CD4-positive, alpha-beta T cell treated with Interleukin-6 for 4 hours (primary cell): ENCODE results near the gene MBNL3.
"Not testable (repeated sequence)": the region's sequence is repeated elsewhere in the genome, so short reads cannot be mapped to it uniquely, and the experiment has no call there.

Source experiments
- DNase-seq: peaks from one replicate; pipeline ENCODE4 v3.0.0-alpha.2; 2020; ENCODE audit warnings: mixed read lengths

Gene MBNL3

DNA sequence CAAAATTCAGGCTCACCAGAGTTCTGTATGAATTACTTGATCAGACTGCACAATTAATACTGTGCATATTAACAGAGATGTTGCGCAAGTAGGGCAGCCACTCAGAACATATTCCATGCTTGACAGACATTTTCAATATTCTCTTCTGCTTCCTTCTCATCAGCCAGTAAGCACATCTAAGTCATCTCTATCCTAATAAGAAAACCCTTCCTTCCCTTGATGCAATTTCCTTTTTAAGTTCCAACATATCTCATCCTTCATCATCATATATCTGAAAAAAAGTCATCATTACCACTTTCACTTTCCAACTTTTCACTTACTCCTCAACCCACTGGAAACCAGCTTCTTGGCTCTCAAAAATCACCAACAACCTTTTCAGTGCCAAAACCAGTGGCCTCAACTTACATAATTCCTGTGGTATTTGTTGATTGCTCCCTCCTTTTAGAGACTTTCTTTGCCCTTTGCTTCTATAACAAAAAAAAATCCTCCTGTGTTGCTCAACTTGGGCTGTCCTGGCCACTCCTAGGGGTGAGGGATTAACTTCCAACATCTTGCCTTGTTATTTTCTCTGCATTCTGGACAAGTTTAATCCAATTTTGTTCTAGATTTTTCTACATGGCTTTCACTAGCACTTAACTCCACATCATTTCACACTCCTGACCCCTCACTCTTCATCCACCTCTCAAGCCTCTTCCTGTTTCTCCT, 14.1 kb downstream of the MBNL3 start:
- no peak for DNase-seq

DNA sequence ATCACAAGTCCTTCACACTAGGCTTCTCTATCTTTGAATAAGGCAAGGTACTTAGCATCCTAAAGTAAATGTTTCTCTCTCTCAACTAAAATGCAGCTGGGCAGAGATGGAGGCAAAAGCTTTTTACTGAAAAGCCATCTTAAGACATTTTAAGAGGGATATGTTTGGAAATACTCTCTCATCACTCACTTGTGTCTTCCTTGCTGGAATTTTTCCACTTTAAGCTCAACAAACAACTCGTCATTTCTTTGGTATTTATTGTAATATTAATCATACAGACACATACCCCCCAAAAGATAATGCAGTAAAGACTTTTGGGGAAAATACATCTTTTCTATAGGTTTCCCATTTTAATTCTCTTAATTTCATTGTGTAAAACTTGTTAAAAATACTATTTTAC, 16.4 kb downstream of the MBNL3 start:
- no peak for DNase-seq

DNA sequence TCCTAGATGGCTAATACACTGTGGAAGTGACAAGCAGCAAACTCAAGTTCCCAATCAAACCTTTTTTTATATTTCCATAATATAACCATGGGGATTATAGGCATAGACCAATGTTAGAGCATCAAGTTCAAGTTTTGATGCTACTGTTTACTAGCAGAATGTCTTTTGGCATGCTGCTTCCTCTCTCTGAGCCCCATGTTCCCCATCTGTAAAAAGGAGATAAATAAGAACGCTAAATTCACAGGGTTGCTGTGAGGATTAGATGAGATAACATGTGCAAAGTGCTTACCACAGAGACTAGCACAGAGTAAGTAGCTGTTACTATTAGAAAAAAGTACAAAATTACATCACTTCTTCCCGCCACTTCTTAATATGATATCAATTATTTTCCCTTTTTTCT, 18.0 kb downstream of the MBNL3 start:
- DNase-seq = no peak

- no peak for DNase-seq
Observed at GRCh38 chrX:132470179-132470578, 18.7 kb downstream of the MBNL3 start.

GRCh38 chrX:132468454-132468853, 20.4 kb downstream of the MBNL3 start:
- DNase-seq = no peak

DNA sequence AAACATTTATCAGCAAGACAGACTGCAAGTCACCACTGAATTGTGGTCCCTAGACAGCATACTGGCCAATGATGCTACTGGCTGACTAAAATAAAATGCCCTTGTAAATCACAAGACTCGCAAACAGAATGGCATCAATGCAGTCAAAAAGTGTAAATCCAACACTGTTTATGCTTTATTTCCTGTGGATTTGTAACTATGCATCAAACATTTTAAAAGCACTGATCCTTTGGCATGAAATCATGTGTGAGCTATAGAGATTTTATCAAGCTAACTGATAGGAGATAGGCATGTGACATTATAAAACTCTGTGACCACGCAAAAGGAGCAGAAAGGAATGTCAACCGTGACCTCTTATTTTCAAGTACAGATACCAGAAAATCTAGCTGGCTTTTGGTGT, 20.8 kb downstream of the MBNL3 start:
- no peak for DNase-seq

- no peak for DNase-seq
Observed at GRCh38 chrX:132467026-132467425, 21.8 kb downstream of the MBNL3 start.

DNA sequence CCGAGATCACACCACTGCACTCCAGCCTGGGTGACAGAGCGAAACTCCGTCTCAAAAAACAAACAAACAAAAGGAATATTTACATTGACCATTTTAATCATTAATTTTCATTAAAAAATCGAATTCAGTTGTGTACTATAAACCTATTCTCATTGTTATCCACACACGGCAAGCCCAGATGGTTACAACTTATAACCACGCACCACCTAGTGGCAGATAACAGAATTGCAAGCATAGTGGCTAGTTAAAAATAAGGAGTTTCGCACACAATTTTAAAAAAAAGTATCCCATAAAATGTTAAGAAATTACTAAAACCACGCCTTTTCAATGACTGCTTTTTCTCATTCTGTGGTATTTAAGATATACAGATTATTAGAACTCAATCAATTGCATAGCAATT, 25.4 kb downstream of the MBNL3 start:
- peak; percentile 44 for DNase-seq

GRCh38 chrX:132461886-132462285, 27.0 kb downstream of the MBNL3 start:
- DNase-seq = no peak

DNA sequence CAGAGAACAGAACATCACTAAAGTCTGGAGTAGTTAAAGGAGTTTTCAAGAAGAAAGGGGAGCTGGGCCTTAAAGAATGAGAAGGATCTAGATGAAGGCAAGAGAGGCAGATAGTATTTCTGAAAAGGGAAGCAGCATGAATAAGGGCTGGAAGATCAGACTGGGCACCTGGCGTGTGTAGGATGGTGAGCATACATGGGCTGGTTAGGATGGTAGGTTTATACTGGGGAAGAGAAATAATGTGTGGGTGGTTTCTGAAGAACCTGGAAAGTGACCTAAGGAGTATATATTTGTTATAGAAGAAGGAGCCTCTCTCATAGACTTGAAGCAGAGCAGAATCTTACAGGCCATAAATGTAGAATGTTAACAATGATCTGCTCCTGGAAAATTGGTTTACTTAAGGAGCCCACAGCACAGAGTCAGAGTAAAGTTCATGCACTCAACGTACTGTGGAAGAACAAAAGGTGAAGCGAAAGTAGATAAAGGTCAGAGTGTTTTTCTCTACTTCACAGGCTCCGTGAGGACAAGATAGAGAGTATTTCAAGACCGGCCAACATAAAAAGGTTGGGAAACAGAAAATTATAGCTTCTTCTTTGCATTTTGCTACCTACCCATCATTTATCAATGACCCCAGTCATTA, 35.8 kb downstream of the MBNL3 start:
- DNase-seq = no peak

- DNase-seq = not testable (repeated sequence)
Observed at GRCh38 chrX:132445909-132446308, 42.9 kb downstream of the MBNL3 start.

- no peak for DNase-seq
Observed at GRCh38 chrX:132444936-132445335, 43.9 kb downstream of the MBNL3 start.

- DNase-seq = no peak
Observed at GRCh38 chrX:132443196-132444135, 45.4 kb downstream of the MBNL3 start.

GRCh38 chrX:132442691-132443090, 46.1 kb downstream of the MBNL3 start:
- DNase-seq = no peak

DNA sequence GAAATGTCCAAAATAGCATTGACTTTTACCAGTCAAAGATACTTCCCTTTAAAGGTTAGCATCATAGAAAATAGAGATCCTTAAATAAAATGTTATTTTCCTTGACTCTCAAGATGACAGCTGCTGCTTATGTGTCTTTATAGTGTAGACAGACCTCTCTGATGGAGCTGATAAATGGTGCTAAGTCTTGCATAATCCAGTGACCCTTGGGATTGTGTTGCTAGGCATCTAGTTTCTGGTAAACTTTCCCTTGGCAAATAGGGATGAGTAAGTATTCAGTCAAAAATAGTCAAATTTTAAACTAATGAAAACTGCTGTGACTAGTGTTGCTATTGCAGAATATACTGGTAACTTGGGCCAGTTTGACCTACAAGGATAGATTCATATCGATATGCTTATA, 53.6 kb downstream of the MBNL3 start:
- no peak for DNase-seq

DNA sequence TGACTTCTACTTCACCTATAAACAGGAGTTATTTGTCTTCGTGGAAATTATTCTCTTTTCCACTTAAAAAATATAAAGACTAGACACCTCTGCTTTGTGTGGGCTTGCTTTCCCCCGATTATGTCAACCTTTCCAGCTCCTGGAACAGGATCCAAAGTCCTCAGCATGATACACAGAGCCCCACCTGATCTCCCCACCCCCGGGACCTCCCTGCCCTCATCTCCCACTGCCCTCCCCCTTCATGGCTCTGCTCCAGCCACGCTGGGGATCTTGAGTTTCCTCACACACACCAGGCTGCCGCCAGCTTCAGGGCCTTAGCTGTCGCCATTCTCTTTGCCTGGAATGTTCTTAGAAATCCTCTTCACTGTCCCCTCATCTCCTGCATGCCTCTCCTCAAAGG, 55.3 kb downstream of the MBNL3 start:
- DNase-seq = no peak

GRCh38 chrX:132433001-132433400, 55.8 kb downstream of the MBNL3 start:
- no peak for DNase-seq

DNA sequence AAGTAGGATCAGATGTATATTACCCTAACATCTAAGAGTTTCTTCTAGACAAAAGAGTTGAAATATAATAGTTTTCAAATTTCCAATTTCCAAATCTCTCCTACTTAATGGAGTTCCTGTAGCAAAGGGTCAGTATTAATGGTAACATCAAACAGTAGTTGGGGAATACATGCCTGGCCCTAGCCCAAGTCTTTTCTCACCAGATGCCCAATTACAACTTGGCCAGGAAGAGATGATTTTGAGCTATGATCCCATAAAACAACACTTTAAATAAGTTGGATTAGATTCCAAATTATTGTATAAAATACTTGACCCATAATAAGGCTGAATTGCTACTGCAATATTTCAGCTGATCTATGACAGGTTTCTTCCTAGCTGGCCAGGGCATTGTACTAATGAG, 59.9 kb downstream of the MBNL3 start:
- DNase-seq = no peak

DNA sequence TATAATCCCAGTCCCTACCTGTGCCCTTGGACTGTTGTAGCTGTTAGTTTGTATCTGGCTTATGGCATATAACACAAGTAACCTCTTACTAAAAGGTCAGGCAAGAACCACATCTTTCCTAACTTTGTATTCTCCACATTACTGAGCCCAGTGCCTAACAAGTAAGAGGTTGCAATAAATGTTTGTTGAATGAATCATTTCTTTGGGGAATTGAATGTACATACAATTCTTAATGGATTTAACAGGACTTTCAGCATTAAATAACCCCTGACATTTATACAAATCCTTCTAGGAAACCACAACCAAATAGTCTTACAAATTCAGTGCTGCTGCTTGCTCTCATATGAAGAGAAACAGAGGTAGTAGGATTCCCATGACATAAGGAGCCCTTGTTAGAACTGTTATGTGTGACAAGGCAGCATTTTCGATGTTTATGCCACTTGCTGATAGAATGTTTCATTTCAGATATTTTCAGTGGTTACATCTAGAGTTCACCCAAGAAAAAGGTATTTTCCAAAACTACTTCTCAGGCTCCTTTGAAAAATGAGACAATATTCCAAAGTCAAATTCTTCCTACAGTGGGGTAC, 62.0 kb downstream of the MBNL3 start:
- no peak for DNase-seq

DNA sequence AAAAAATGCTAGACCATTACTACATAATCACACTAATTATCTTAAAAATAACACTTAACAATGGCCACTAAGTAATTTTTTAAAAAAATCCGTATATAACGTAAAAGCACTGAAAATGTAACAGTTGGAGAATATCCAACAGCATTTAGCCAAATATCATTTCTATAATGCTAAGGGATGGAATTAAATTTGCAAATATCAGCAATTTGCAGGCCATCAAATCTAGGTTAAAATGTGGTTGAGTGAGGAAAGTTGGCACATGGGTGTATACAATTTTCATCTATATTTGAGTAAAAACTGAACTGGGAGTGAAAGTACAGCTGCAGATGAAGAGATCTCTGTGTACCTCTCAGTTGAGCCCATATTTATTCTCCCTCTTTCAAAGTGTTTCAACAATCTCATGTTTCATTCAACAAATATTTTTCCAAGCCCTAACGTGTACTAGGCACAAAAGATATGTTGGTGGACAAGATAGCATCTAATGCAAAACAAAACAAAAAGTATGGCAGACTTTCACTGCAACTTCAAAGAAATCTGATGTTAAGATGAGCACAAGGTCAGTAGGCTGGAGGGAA, 63.0 kb downstream of the MBNL3 start:
- no peak for DNase-seq

- DNase-seq = no peak
Observed at GRCh38 chrX:132423323-132423722, 65.5 kb downstream of the MBNL3 start.

GRCh38 chrX:132415012-132415411, 73.8 kb downstream of the MBNL3 start:
- no peak for DNase-seq

- DNase-seq = no peak
Observed at GRCh38 chrX:132414404-132414803, 74.4 kb downstream of the MBNL3 start.
